NCI-H2196 (cell line): ENCODE data around the gene IQSEC1.
"Not testable (repeated sequence)": the region's sequence is repeated elsewhere in the genome, so short reads cannot be mapped to it uniquely, and the experiment has no call there.

Source experiments
- DNase-seq: peaks from one replicate; lab custom pipeline; 2025; ENCODE audit not compliant: unreplicated experiment; lab: John Stamatoyannopoulos, UW

The IQSEC1 gene

GRCh38 chr3:12879191-12879815 is 193.9 kb downstream of the IQSEC1 start:
- no peak for DNase-seq

GRCh38 chr3:12878758-12879157 is 194.5 kb downstream of the IQSEC1 start:
- not testable (repeated sequence) for DNase-seq

GRCh38 chr3:12878141-12878574 is 195.1 kb downstream of the IQSEC1 start:
- DNase-seq = no peak

GRCh38 chr3:12877040-12877439 is 196.2 kb downstream of the IQSEC1 start:
- no peak for DNase-seq

DNA sequence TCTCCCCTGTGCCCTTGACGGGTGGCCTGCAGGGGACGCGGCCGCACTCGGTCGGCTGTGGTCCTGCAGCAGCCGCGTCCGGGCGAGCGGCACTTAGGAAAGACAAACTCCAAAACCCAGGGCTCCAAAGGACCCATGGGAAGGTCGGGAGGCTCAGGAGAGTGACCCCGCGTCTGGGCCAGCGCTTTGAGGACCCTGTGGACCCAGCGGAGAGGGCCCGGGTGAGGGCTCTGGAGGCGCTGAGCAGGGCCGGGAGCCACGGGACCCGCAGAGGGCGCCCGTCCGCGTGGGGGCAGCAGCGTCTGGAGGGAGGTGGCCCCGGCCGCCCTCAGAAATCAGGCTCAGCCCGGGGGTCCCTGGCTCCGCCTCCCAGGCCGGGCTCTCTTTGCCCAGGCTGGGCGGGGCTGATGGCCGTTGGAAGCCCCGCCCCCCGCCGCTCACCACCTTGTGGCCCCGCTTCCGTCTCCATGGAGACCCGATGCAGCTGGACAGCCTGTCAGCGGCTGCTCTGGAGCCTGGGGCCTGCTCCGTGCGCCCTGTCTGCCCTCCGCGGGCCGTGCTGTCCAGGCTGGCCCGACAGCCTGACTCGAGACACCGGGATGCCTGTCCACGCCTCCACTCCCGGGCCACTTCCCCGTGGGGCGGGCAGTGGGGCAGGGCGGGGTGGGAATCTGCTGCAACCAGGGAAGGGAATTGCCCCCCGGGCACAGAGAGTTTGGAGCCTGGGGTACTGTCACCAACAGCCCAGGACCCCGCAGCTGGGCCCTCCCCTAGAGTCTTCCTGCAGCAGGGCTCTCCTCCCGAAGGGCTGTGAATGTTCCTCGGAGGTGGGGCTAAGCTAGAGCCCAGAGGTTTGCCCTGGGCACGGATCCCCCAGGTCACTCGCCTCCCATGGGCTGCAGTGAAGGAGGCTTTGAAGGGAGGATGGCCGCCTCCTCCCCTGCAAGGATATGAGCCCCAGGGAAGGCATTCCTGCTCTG is 197.1 kb downstream of the IQSEC1 start:
- no peak for DNase-seq

DNA sequence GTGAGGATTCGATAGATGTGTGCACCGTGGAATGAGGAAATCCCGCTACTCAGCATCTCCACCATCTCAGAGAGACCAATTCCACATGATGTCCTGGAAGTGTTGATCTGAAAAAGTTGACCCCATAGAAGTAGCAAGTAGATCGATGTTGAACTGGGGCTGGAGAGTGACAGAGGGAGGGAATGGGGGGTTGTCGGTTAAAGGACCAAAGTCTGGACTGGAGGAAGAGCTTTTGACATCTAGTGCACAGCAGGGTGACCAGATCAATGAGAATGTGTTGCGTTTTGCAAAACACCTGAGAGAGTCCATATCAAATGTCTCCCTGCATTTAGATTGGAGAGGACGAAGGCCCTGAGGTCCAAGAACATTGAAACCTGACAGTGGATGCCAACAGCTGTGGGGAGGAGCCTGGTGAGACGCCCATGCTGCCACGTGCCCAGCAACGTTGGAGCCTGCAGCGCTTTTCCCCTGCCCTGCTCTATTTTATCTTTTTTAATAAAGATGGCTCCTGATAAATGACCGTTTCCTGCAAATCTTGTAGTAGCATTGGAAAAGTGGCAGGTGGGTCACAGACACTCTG is 201.7 kb downstream of the IQSEC1 start:
- DNase-seq = no peak

- DNase-seq = no peak
Observed at GRCh38 chr3:12870942-12871341, 202.3 kb downstream of the IQSEC1 start.

GRCh38 chr3:12869035-12869621 is 204.1 kb downstream of the IQSEC1 start:
- no peak for DNase-seq

- peak; percentile 69 for DNase-seq
Observed at GRCh38 chr3:12868039-12869034, 204.9 kb downstream of the IQSEC1 start.

- no peak for DNase-seq
Observed at GRCh38 chr3:12866836-12867235, 206.4 kb downstream of the IQSEC1 start.

DNA sequence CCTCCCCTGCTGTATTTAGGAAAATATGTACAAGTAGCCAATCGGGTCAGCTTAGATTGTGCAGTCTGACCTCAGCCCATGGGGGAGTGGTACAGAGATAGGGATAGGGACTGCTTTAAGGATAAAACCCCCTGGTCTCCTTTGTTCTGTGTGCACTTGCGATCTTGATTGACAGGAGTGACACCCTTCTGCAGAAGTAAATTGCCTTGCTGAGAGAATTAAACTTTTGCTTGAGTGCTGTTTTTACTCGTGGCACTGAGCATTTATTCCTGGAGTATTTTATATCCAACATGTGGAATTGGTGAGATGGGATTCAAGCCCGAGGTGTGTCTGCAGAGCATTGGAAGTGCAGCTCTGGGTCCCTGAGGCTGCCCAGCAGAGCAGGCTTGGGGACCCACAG is 208.0 kb downstream of the IQSEC1 start:
- no peak for DNase-seq

DNA sequence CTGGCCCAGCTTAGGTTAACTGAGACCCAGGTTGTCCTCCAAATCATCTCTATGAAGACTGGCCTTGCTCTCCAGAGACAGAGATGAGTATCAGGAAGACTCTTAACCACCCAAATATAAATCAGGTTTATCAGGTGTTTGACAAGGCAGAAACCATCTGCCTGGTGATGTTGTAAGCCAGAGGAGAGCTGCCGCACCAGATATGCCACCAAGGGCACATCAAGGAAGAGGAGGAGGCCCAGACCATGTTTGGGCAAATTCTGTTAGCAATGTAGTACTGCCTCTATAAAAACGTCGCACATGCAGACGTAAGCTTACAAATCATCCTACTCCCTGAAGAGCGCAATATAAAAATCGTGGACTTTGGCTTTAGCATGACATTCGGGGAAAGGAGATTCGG is 210.8 kb downstream of the IQSEC1 start:
- DNase-seq = no peak

GRCh38 chr3:12861611-12862010 is 211.6 kb downstream of the IQSEC1 start:
- DNase-seq = no peak

DNA sequence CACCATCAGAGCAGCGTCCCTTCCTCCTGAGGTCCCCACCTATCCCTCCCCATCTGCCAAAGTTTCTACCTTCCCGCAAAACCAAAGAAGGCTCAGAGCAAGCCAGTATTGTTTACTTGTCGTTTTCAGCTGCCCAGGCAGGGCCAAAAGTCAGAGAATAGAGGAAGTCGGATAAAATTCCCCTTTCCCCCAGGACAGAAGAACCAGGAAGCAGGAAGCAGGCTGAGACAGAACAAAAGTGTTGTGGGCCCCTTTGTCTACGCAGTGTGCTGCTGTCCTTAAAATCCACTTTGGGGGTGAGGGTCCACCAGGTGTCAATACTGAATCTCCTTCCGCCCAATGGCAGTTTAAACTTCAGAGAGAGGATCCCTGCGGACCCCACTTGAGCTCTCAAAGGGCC is 213.4 kb downstream of the IQSEC1 start:
- DNase-seq = no peak

DNA sequence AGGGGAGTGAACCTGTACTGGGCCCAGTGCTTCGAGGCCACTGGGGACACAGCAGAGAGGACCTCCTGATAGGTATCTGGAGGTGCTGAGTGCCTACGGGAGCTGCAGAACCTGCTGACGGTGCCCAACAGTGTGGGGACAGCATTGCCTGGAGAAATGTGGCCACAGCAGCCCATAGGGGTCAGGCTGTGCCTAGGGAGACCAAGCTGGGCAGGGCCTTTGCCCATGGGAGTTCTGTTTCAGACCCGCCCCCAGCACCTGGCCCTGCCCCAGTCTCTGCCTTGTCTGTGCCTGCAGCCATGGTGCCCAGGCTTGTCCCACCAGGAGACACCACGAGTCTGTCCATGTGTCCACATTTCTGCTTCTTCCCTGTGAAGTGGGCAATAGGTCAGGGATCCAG is 216.6 kb downstream of the IQSEC1 start:
- no peak for DNase-seq

- DNase-seq = no peak
Observed at GRCh38 chr3:12854565-12854964, 218.7 kb downstream of the IQSEC1 start.

DNA sequence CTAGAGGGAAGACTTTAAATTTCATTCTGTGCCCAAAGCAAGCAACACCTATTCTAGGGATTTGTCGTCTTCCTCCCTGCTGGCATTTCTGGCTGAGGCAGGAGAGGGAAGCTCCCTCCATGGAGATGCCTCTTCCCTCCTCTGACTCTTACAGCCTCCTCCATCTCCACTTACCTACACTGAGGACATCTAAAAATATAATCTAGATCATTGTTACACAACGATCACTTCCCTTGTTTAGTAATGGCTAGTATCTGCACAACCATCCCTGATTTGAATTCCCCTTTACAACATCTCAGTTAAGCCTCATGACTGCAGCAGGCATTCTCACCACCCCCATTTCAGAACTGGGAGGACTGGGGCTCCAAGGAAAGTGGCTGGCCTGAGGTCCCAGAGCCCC is 219.4 kb downstream of the IQSEC1 start:
- not testable (repeated sequence) for DNase-seq

GRCh38 chr3:12852201-12852600 is 221.0 kb downstream of the IQSEC1 start:
- DNase-seq = no peak
